ENCODE data around the gene LDB2.
A peak's percentile ranks its signal among the peaks of the same experiment; 100 is the strongest.
"Not testable (repeated sequence)": the region's sequence is repeated elsewhere in the genome, so short reads cannot be mapped to it uniquely, and the experiment has no call there.

The LDB2 gene

DNA sequence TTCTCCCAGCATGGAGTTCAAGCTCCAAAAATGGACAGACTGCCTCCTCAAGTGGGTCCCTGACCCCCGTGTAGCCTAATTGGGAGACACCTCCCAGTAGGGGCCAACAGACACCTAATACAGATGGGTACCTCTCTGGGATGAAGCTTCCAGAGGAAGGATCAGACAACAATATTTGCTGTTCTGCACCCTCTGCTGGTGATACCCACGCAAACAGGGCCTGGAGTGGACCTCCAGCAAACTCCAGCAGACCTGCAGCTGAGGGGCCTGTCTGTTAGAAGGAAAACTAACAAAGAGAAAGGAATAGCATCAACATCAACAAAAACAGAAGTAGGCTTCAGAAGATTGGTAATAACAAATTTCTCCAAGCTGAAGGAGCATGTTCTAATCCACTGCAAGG, 269.2 kb downstream of the LDB2 start:
- not testable (repeated sequence) for H3K4me3 ChIP-seq, H3K27ac ChIP-seq

DNA sequence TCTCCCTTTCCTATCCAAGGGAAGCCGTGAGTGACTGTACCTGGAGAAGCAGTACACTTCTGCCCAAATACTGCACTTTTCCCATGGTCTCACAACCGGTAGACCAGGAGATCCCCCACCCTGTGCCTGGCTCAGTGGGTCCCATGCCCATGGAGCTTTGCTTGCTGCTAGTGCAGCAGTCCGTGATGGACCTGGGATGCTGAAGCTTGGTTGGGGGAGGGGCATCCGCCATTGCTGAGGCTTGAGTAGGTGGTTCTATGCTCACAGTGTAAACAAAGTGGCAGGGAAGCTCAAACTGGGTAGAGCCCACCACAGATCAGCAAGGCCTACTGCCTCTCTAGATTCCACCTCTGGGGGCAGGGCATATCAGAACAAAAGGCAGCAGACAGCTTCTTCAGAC, 269.6 kb downstream of the LDB2 start:
- not testable (repeated sequence) for H3K4me3 ChIP-seq
- H3K27ac ChIP-seq: peak overlapping the region in 3 of 21 experiments; percentile 17 to 72 (median 38)

- no peak overlapping the region for H3K4me3 ChIP-seq
- H3K27ac ChIP-seq: peak overlapping the region in 5 of 21 experiments; percentile 17 to 72 (median 47)
Measured at GRCh38 chr4:16627999-16628398, 270.4 kb downstream of the LDB2 start.

DNA sequence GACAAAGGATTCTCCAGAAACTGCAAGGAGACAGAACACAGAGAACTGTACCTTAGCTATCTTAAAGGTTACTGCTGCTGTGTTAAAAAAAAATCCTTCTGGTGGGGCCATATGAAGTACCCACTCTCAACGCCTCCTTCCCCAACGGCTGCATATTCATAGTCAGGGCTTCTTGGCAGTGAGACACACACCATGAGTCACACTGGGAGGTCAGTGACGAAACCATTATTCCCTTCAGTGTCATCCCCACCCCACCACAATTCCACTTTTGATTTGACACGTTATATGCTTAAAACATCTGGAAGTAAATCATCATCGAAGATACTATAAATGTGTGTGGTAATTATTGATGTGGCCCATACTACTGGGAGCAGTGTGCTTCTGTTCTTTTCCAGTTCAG, 271.5 kb downstream of the LDB2 start:
- no peak overlapping the region for H3K4me3 ChIP-seq
- H3K27ac ChIP-seq: peak overlapping the region in 3 of 21 experiments; percentile 47 to 72 (median 71)

- Histone ChIP-seq H3K4me3 (no peak overlapping the region), H3K27ac (no peak overlapping the region)
Measured at GRCh38 chr4:16622826-16623225, 275.6 kb downstream of the LDB2 start.

- H3K27ac ChIP-seq: no peak overlapping the region
- H3K4me3 ChIP-seq: no peak overlapping the region
Measured at GRCh38 chr4:16617435-16617834, 281.0 kb downstream of the LDB2 start.

DNA sequence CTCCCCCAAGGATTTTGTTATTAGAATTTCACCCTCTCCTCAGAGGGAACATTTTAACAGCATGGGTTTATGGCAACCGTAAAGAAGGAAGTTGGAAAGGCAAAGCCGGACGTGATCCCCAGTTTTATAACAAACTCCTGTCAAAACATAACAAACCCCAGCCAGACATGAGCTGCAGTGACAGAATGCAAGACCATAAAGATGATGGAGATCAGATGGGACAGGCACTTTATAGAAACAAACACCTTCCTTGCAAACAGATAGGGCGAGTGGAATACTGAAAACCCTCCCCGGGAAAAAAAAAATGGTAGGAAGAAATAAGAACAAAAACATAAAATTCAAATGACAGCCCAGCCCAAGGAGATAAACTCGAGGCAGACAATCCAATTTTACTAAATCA, 281.4 kb downstream of the LDB2 start:
- no peak overlapping the region for H3K27ac ChIP-seq

DNA sequence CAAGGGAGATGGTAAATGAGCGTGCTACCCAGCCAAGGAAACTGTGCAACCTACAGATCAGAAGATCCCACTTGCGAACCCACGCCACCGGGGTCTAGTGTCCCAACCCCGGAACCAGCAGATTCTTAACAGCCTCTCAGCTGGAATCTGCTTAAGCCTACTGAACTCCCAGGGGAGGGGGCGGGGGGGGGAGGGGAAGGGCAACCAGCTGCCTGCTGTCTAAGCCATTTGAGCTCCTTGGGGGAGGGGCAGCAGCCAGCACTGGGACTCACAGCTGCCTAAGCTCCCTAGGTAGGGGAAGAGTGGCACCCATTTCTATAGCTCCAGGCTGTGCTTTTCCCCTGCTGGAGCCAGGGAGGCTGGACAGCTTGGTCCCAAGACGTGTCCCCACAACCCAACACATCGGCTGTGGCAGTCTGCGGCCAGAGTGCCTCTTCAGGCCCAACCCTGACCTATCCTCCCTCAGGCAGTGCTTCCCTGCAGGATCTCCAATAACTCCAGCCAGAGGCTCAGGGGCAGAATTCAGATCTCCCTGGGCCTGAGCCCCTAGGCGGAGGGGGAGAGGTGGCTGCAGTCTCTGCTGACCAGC, 289.2 kb downstream of the LDB2 start:
- Histone ChIP-seq H3K27ac (no peak overlapping the region), H3K4me3 (no peak overlapping the region)

More for the DNA sequence above, 281.4 kb downstream of the LDB2 start:
- H3K4me3 ChIP-seq: no peak overlapping the region

GRCh38 chr4:16608611-16609125, 289.8 kb downstream of the LDB2 start:
- H3K27ac ChIP-seq: no peak overlapping the region
- H3K4me3 ChIP-seq: no peak overlapping the region

DNA sequence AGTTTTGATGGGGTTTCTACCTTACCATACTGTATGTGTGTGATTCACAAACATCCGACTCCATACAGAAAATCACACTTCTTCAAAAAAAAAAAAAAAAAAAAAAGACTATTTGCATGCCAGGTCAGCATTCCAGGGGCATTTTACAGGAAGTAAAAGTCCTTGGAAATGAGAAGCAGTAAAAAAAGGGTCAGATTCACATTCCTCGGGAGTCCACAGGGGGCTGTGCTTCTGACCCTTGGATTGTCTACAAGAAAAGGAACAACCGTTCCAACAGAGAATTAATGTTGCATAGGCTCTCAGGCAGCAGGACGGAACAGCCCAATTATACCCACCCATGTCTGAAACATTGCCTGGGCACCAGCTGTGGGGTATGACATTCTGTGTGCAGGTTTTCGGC, 290.3 kb downstream of the LDB2 start:
- Histone ChIP-seq H3K27ac (no peak overlapping the region), H3K4me3 (no peak overlapping the region)

GRCh38 chr4:16607241-16608066, 291.0 kb downstream of the LDB2 start:
- no peak overlapping the region for H3K4me3 ChIP-seq
- H3K27ac ChIP-seq: peak overlapping the region in 1 of 21 experiments; percentile 2

GRCh38 chr4:16606691-16607090, 291.8 kb downstream of the LDB2 start:
- no peak overlapping the region for H3K4me3 ChIP-seq
- H3K27ac ChIP-seq: peak overlapping the region in 1 of 21 experiments; percentile 2

DNA sequence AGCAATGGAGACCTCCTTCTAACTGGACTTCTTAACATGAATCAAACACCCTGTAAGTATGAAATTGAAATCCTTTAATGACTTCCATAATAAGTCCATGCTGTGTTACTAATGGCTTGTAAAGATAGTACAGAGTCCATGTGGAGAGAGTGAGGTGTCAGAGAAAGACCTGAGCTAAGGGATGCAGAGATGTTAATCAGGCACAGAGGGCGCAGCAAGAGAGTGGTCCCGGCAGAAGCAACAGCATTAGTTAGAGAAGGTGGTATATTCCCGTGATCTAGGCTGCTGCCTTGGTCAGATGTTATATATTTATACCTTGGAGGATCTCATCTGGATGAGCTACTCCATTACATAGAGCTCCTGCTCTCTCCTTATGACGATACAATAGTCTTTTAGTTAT, 295.3 kb downstream of the LDB2 start:
- no peak overlapping the region for H3K4me3 ChIP-seq

GRCh38 chr4:16598597-16599206, 299.7 kb downstream of the LDB2 start:
- Histone ChIP-seq H3K27ac (peak overlapping the region in 4 of 21 experiments; percentile 8 to 56 (median 26)), H3K4me3 (no peak overlapping the region)

More for the DNA sequence above, 295.3 kb downstream of the LDB2 start:
- no peak overlapping the region for H3K27ac ChIP-seq

DNA sequence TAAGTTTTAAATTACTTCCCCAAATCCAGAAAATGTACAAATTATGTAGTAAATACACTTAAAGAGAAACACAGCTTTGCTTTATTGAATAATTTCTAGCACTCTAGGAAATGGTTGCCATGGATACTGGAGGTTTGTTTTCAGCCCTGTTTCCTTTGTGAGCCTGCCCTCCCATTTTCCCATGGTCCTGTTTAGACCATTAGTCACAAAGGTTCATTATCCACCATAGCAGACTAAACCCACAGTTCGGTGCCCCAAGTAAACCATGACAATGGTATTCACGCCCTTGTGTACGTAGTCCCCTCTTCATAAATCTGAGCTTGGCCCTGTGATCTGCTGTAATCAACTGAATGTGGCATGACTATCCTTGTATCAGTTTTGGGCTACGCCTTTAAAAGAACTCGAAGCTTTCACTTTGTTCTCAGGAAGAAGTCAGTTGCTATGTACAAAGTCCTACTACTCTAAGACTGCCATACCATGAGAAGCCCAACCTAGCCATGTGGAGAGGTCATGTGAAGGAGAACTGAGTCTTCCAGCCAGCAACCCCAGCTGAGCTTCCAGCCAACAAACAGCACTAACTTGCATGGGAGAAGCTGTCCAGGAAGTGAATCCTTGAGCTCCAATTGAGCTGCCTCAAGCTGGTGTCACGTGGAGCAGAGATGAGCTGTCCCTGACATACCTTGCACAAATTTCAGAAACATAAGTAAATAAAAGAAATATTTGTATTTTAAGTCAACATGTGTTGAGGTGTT, 300.4 kb downstream of the LDB2 start:
- peak overlapping the region in 4 of 21 experiments; percentile 8 to 56 (median 26) for H3K27ac ChIP-seq
- H3K4me3 ChIP-seq: no peak overlapping the region

- no peak overlapping the region for H3K27ac ChIP-seq
- no peak overlapping the region for H3K4me3 ChIP-seq
Measured at GRCh38 chr4:16597443-16597842, 301.0 kb downstream of the LDB2 start.

GRCh38 chr4:16596267-16596666, 302.2 kb downstream of the LDB2 start:
- H3K27ac ChIP-seq: no peak overlapping the region
- H3K4me3 ChIP-seq: no peak overlapping the region

GRCh38 chr4:16594128-16594527, 304.3 kb downstream of the LDB2 start:
- no peak overlapping the region for H3K27ac ChIP-seq
- H3K4me3 ChIP-seq: no peak overlapping the region

GRCh38 chr4:16593386-16593785, 305.1 kb downstream of the LDB2 start:
- no peak overlapping the region for H3K27ac ChIP-seq
- H3K4me3 ChIP-seq: no peak overlapping the region

- no peak overlapping the region for H3K4me3 ChIP-seq
- H3K27ac ChIP-seq: no peak overlapping the region
Measured at GRCh38 chr4:16591272-16591826, 307.1 kb downstream of the LDB2 start.
